SIG-M5 treated with dmso at 0.1 percent for 504 hours (cell line): ENCODE measurements around the gene INIP.
"Not testable (repeated sequence)": the region's sequence is repeated elsewhere in the genome, so short reads cannot be mapped to it uniquely, and the experiment has no call there.

Experiments
- DNase-seq: peaks from one replicate; lab custom pipeline; 2025; ENCODE audit not compliant: unreplicated experiment; lab: John Stamatoyannopoulos, UW

Gene INIP

GRCh38 chr9:112743216-112743836 lies 25.4 kb upstream of the INIP start:
- DNase-seq: no peak

GRCh38 chr9:112734892-112735291 lies 17.0 kb upstream of the INIP start:
- no peak for DNase-seq

- no peak for DNase-seq
Observed at GRCh38 chr9:112731971-112732370, 14.1 kb upstream of the INIP start.

DNA sequence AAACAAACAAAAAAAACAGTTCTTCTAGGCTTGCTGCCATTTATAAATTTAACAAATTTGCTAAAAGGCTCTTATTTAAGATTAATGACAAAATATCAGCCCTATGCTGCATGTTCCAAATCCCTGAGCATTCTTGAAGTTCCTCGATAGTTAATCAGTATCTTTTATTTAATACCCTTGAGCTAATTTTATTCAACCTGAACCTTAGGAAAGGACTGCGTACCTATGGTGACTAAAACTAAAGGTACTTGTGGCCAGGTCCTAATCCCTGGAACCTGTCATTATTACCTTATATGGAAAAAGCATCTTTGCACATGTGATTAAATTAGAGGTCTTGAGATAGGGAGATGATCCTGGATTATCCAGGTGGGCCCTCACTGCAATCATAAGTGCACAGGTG lies 10.5 kb upstream of the INIP start:
- no peak for DNase-seq

DNA sequence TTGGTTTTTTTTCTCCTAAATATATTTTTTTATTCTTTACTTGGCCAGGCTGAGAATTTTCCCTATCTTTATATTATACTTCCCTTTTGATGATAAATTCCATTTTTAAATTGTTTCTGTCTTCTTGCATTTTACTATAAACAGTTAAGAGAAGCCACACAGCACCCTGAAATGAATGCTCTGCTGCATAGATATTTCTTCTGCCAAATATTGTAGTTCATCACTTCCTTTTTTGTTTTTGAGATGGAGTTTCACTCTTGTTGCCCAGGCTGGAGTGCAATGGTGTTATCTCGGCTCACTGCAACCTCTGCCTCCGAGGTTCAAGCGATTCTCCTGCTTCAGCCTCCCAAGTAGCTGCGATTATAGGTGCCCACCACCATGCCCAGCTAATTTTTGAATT lies 8.5 kb upstream of the INIP start:
- DNase-seq: peak; percentile 34

DNA sequence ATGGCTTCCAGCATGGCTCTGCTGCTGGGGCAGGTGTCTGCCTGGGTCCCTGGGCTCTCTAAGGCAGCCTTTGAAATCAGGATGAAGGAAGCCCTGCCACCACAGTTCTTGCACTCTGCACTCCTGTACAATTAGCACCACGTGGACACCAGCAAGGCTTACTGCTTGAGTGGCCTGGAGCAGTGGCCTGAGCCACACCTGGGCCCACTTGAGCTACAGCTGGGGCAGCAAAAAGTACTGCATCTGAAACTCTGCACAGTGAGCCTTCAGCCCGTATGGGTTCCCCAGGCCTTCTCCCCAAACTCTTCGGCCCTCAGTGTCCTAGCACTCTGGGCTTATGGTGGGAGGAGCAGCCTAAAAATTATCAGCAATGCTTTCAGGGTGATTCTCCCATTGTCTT lies 8.0 kb upstream of the INIP start:
- DNase-seq: no peak

- DNase-seq: not testable (repeated sequence)
Observed at GRCh38 chr9:112722749-112723148, 4.8 kb upstream of the INIP start.

GRCh38 chr9:112720113-112720780 lies 2.3 kb upstream of the INIP start:
- DNase-seq: no peak

DNA sequence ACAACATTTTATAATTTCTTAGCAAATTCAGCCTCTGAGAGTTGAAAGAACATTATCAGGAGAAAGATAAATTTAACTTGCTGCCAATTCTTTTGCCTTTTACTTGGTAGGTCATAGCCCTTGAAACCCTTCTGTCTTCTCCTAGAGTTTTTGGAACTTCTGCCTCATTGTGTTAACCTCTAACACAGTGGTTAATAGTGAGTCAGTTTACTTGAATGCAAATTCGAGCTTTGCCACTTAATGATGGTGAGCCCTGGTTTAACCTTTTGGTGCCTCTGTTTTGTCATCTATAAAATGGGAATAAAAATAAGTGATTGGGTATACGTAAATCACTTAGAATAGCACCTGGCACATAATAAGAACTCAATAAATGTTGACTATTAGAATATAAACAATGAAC lies 1.8 kb upstream of the INIP start:
- DNase-seq: no peak

- no peak for DNase-seq
Observed at GRCh38 chr9:112719241-112719691, 1.3 kb upstream of the INIP start.

DNA sequence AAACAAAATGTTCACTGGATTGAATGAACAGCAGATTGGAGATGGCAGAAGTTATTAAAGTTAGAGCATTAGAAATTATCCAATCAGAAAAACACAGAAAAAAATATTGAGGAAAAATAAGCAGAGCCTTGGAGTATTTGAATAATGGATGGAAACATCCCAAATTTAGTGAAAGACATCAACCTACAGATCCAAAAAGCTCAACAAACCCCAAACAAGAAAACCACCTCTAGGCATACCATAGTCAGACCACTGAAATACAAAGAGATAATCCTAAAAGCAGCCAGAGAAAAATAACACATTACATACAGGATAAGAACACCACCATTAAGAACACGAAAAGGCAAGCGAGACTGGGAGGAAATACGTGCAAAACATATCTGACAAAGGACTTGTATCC lies 5.2 kb downstream of the INIP start:
- no peak for DNase-seq

DNA sequence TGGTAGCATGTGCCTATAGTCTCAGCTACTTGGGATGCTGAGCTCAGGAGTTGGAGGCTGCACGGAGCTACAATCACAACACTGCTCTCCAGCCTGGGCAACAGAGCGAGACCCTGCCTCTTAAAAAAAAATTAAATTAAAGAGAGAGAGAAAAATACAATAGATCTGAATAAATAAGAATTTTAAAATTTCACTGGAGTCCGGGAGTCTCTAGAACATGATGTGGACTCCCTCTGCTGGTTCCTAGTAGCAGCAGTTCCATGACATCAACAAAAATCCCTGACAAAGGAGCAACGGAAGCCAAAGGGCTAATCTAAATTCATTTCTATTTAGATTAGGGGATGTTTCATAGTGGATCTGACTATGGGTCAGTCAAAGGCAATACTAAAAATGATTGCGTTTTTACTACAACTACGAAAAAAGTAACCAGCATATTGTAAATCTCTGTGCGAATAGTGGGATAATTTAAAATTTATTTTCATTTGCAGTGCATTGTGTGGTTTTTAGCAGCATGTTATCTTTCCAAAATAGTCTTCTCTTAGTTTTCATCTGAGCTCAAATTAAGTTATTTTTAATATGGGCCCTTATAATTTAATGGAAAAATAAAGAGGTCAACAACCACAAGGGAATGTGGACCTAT lies 6.7 kb downstream of the INIP start:
- DNase-seq: no peak

DNA sequence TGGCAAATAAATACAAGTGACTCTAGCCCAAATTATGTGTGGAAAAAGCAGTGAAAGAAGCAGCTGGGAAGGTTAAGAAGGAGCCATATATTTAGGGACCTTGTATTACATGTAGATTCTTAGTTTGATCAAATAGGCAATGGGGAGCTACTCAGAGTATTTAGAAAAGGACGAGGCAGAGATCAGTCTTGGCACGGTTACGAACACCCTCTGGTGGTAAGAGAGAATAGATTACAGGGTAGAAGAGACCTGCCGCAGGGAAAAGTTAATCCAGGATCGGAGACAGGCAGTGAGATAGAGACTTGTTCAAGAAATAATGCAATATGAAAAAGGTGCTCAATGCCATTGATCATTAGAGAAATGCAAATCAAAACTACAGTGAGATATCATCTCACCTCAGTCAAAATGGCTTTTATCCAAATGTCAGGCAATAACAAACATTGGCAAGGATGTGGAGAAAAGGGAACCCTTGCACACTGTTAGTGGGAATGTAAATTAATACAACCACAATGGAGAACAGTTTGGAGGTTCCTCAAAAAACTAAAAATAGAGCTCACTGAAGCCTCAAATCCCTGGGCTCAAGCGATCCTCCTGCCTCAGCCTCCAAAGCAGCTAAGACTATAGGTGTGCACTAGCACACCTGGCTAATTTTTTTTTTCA lies 12.0 kb downstream of the INIP start:
- peak; percentile 36 for DNase-seq

GRCh38 chr9:112703304-112703703 lies 14.6 kb downstream of the INIP start:
- no peak for DNase-seq

DNA sequence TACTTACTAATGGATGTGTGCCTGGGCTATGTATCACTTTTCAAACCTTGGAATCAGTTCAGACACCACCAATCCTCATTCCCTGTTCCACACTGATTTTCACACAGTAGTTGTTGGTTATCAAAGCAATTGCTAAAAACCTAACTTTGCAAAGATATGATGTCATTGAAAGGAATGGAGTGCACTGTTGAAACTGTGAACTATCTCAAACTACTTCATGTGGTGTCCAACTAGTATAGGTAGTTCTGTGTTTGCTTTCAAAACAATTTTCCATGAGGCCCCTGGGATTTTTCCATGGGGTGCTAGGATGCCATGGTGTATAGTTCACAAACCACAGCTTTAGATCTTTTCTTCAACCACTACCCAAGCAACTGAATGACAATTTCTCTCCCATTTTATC lies 17.8 kb downstream of the INIP start:
- DNase-seq: no peak

GRCh38 chr9:112699230-112699629 lies 18.7 kb downstream of the INIP start:
- DNase-seq: no peak

DNA sequence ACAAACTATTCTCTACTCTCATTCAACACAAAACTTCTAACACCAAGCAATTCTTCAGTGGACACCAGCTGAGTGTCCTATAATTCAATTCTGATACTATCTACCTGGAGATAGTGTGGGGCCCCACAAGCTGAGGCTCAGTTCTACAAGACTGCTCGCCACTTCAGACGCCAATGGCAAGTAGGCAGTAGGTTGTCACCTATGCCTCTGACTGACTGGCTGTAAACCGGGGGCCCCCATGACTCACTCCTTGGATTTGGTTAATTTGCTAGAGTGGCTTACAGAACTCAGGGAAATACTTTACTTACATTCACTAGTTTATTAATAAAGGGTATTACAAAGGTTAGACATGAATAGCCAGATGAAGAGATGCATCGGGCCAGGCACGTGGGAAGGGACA lies 21.5 kb downstream of the INIP start:
- DNase-seq: no peak

GRCh38 chr9:112694706-112695555 lies 23.0 kb downstream of the INIP start:
- no peak for DNase-seq

DNA sequence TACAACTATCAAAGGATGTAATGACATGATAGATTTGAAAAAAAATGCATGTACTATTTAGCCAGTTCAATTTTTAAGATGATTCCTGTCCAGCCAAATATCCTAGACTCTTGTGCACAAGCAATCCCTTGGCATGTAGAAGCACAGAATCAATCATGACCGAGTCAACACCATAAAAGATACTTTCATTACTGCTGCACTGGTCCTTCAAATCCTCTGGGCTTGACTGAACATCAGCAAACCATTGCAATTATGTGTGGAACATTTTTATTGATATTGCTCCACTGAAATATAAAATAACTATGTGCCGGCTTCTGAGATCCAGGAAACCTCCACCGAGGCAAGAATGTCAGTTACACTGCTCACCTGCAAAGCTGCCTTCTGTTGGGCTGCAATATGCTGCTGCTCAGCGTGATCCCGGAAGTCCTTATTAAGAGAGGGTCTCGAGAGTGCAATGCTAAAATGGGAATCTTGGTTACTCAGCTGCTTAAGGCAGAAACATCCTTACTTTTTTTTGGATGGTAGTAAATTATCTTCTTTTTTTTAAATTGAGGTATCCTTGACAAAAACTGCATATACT lies 28.7 kb downstream of the INIP start:
- DNase-seq: no peak

DNA sequence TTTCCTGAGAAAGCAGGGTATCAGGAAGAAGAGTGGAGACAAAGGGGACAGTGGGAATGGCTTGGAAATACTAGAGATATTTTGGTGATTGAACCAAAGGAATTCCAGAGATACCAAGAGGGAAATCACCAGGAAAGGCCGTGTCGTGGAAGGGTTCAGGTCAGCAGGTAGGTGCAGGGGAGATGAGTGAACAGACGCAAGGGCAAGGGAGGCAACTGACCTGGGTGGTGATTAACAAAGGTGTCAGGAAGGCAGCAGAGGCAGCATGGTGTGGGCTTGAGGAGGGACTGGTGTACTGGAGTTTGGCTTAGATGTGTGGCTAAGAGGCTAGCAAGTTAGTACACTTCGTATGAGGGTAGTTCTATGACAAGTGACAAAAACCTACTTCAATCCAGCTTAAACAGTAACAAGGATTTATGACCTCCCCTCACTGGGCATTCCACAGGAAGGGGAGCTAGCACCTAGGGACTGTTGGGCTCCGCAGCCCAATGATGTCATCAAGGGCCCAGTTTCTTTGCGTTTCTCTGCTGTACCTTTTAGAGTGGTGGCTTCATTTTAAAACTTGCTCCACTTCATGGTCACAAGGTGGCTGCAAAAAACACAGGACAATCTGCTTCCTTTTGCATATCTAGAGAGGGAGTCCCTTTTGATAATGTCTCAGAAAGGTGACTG lies 37.0 kb downstream of the INIP start:
- DNase-seq: no peak
